Peyer's patch (tissue), 4 donors: Measurements from ENCODE around the gene NUP214.

Source experiments
- POLR2A ChIP-seq, 2 donors: fragments of 450-650 bp; IDR thresholded peaks; one replicate each; pipeline ENCODE4 v1.5.1; 2017; ENCODE audit warnings: antibody characterized with exemption in 2 of 2, mild to moderate bottlenecking in 2 of 2, moderate library complexity in 2 of 2
- TF ChIP-seq, protein P1 (sequence below), 6 experiments: fragments of 450-650 bp in 4 of 6; fragments of 200-600 bp in 2 of 6; sonication (generic) in 1 of 6; IDR thresholded peaks; one replicate each; pipeline ENCODE4 v1.5.1; 2017 to 2019; ENCODE audit warnings: antibody characterized with exemption in 6 of 6, mild to moderate bottlenecking in 3 of 6, moderate library complexity in 1 of 6

DNA sequence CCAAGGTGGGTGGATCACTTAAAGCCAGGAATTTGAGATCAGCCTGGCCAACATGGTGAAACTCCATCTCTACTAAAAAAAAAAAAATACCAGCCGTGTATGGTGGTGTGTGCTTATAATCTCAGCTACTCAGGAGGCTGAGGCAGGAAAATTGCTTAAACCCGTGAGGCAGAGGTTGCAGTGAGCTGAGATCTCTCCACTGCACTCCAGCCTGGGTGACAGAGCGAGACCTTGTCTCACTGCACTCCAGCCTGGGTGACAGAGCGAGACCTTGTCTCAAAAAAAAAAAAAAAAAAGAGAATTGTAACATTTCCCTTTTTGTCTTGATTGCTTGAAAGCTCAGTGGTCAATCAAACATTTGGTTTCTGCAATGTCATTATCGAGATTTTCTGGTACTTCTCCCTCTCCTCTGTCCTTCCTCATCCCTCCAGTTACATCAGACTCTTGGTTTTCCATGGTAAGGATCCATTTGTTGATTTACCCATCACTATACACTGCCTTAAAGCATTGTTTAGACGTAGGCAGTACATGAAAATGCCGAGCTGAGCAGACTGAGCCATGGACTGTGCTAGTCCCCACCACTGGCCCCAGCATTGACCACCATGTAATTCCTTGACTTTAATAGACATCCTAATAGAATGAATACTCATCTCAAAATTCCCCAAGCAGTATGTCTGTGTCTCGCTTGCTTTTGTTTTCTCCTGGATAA is 40.6 kb upstream of the NUP214 start:
- TF ChIP-seq POLR2A (IDR thresholded peaks at IDR 0.05): no peak
- TF ChIP-seq, protein P1, sequence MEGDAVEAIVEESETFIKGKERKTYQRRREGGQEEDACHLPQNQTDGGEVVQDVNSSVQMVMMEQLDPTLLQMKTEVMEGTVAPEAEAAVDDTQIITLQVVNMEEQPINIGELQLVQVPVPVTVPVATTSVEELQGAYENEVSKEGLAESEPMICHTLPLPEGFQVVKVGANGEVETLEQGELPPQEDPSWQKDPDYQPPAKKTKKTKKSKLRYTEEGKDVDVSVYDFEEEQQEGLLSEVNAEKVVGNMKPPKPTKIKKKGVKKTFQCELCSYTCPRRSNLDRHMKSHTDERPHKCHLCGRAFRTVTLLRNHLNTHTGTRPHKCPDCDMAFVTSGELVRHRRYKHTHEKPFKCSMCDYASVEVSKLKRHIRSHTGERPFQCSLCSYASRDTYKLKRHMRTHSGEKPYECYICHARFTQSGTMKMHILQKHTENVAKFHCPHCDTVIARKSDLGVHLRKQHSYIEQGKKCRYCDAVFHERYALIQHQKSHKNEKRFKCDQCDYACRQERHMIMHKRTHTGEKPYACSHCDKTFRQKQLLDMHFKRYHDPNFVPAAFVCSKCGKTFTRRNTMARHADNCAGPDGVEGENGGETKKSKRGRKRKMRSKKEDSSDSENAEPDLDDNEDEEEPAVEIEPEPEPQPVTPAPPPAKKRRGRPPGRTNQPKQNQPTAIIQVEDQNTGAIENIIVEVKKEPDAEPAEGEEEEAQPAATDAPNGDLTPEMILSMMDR (IDR thresholded peaks at IDR 0.05): no peak
